Suprapubic skin (tissue), 4 donors: ENCODE measurements around the gene CTBP2. TPM values are rescaled to one million over a fixed set of nuclear protein-coding genes. Genes with fewer than 3 reads are reported as not detected.

Source experiments
- DNase-seq, 2 donors: peaks; one replicate each; pipeline ENCODE4 v3.0.0-alpha.2; 2019; ENCODE audit warnings: low spot score in 2 of 2
- H3K27ac ChIP-seq: fragments of 200-600 bp; sonication (generic); one replicate; pipeline ENCODE4 v1.5.1; 2019
- H3K27me3 ChIP-seq: fragments of 200-600 bp; sonication (generic); one replicate; pipeline ENCODE4 v1.5.1; 2019
- H3K36me3 ChIP-seq: fragments of 200-600 bp; sonication (generic); one replicate; pipeline ENCODE4 v1.5.1; 2019
- H3K4me1 ChIP-seq: fragments of 200-600 bp; sonication (generic); one replicate; pipeline ENCODE4 v1.5.1; 2019
- H3K4me3 ChIP-seq: fragments of 200-600 bp; sonication (generic); one replicate; pipeline ENCODE4 v1.5.1; 2019; ENCODE audit warnings: mild to moderate bottlenecking
- H3K9me3 ChIP-seq: fragments of 200-600 bp; sonication (generic); one replicate; pipeline ENCODE4 v1.5.1; 2019
- CTCF ChIP-seq, 2 donors: fragments of 200-600 bp in 1 of 2; fragments of 450-650 bp in 1 of 2; sonication (generic) in 1 of 2; IDR thresholded peaks; one replicate each; pipeline ENCODE4 v1.5.1; 2016 to 2019; ENCODE audit warnings: antibody characterized with exemption in 2 of 2, mild to moderate bottlenecking in 1 of 2, moderate library complexity in 1 of 2
- EP300 ChIP-seq: sonication (generic); formaldehyde crosslinking; IDR thresholded peaks from one replicate; pipeline ENCODE4 v1.6.1; 2017; ENCODE audit warnings: antibody characterized with exemption
- POLR2A ChIP-seq, 2 donors: fragments of 450-650 bp; IDR thresholded peaks; one replicate each; pipeline ENCODE4 v1.6.1; 2017; ENCODE audit warnings: antibody characterized with exemption in 2 of 2, mild to moderate bottlenecking in 2 of 2, moderate library complexity in 2 of 2
- POLR2AphosphoS5 ChIP-seq, 3 donors: sonication (generic); formaldehyde crosslinking; IDR thresholded peaks; one replicate each; pipeline ENCODE4 v1.6.1; 2017; ENCODE audit warnings: antibody characterized with exemption in 3 of 3
- WGBS: methylation state at CpG from one replicate; pipeline ENCODE4 v1.1.5; 2018; 5-methylcytosine and 5-hydroxymethylcytosine counted together
- total RNA-seq, 4 donors: library from RNA; depleted of rRNA; stranded (reverse); fragments of >200 nt; gene quantifications; one replicate each; pipeline ENCODE4 v1.1.0, GENCODE V29; 2016

Gene CTBP2
- total RNA-seq, 4 donors from 2014 or later: 19.7 to 45.7 (median 29.4) TPM

GRCh38 chr10:125026974-125027735, 133.2 kb downstream of the CTBP2 start:
- WGBS: 96% methylated on average over 18 of the region's 40 CpGs
- Histone ChIP-seq H3K36me3 (peaks cover 17% of the 10 kb centered on the region), H3K4me1 (peaks cover 27% of the 10 kb centered on the region), H3K27ac (no peak overlapping the region), H3K4me3 (no peak overlapping the region), H3K9me3 (no peaks in the 10 kb centered on the region), H3K27me3 (no peaks in the 10 kb centered on the region)
- no peak for DNase-seq
- no peak for TF ChIP-seq POLR2A (IDR thresholded peaks at IDR 0.05)
- no peak for TF ChIP-seq CTCF (IDR thresholded peaks at IDR 0.05)
- TF ChIP-seq EP300: no peak

- Histone ChIP-seq H3K4me1 (peaks cover 27% of the 10 kb centered on the region), H3K9me3 (no peaks in the 10 kb centered on the region), H3K27me3 (no peaks in the 10 kb centered on the region), H3K36me3 (peaks cover 17% of the 10 kb centered on the region), H3K4me3 (no peak overlapping the region), H3K27ac (no peak overlapping the region)
- 96% methylated on average over 24 of the region's 51 CpGs for WGBS
- no peak for DNase-seq
- no peak for TF ChIP-seq POLR2A (IDR thresholded peaks at IDR 0.05)
- TF ChIP-seq CTCF (IDR thresholded peaks at IDR 0.05): no peak
- TF ChIP-seq EP300: no peak
- TF ChIP-seq POLR2AphosphoS5 (IDR thresholded peaks at IDR 0.05): no peak
Measured at GRCh38 chr10:125026036-125026931, 134.1 kb downstream of the CTBP2 start.

GRCh38 chr10:125025341-125025740, 135.0 kb downstream of the CTBP2 start:
- no peak for TF ChIP-seq CTCF (IDR thresholded peaks at IDR 0.05)
- no peak for TF ChIP-seq POLR2AphosphoS5 (IDR thresholded peaks at IDR 0.05)

GRCh38 chr10:125024497-125025234, 135.7 kb downstream of the CTBP2 start:
- Histone ChIP-seq H3K4me3 (no peak overlapping the region), H3K27me3 (no peaks in the 10 kb centered on the region), H3K9me3 (no peaks in the 10 kb centered on the region), H3K27ac (peak overlapping the region; percentile 16), H3K4me1 (peaks cover 27% of the 10 kb centered on the region), H3K36me3 (peaks cover 17% of the 10 kb centered on the region)
- 47% methylated on average over 16 of the region's 16 CpGs for WGBS
- no peak for DNase-seq
- TF ChIP-seq EP300 (no peak), CTCF (IDR thresholded peaks at IDR 0.05) (no peak), POLR2AphosphoS5 (IDR thresholded peaks at IDR 0.05) (no peak), POLR2A (IDR thresholded peaks at IDR 0.05) (no peak)

More at GRCh38 chr10:125025341-125025740, 135.0 kb downstream of the CTBP2 start:
- no peaks in the 10 kb centered on the region for H3K9me3 ChIP-seq
- peaks cover 27% of the 10 kb centered on the region for H3K4me1 ChIP-seq
- no peak for DNase-seq
- H3K27ac ChIP-seq: no peak overlapping the region
- no peaks in the 10 kb centered on the region for H3K27me3 ChIP-seq
- H3K4me3 ChIP-seq: no peak overlapping the region
- H3K36me3 ChIP-seq: peaks cover 17% of the 10 kb centered on the region
- WGBS: 68% methylated on average over 12 of the region's 12 CpGs
